Stimulated activated effector memory CD8-positive, alpha-beta T cell treated with anti-CD3 and anti-CD28 coated beads, Interleukin-12 subunit alpha, Interleukin-12 subunit beta, amount 100 ng/mL, for 72 hours (primary cell): ENCODE data around the gene SLC25A20.

Source experiments
- ATAC-seq: fragments of 150-1000 bp; cut with Tn5 transposase; 2 replicates; pipeline ENCODE4 v1.10.0; 2021
- DNase-seq, 2 donors: peaks; one replicate each; pipeline ENCODE4 v3.0.0; 2021 to 2022; ENCODE audit warnings: low spot score in 2 of 2
- H3K27ac Mint-ChIP-seq: one replicate; pipeline ENCODE4 v1.8.0; 2022; ENCODE audit warnings: mild to moderate bottlenecking, mixed read lengths
- H3K36me3 Mint-ChIP-seq: one replicate; pipeline ENCODE4 v1.8.0; 2022; ENCODE audit warnings: mild to moderate bottlenecking, mixed read lengths
- H3K4me1 Mint-ChIP-seq: one replicate; pipeline ENCODE4 v1.8.0; 2022; ENCODE audit warnings: mixed read lengths
- H3K4me3 Mint-ChIP-seq: one replicate; pipeline ENCODE4 v1.8.0; 2022; ENCODE audit warnings: mild to moderate bottlenecking, mixed read lengths
- H3K9me3 Mint-ChIP-seq: one replicate; pipeline ENCODE4 v1.8.0; 2022; ENCODE audit warnings: mixed read lengths

SLC25A20 gene, protein sequence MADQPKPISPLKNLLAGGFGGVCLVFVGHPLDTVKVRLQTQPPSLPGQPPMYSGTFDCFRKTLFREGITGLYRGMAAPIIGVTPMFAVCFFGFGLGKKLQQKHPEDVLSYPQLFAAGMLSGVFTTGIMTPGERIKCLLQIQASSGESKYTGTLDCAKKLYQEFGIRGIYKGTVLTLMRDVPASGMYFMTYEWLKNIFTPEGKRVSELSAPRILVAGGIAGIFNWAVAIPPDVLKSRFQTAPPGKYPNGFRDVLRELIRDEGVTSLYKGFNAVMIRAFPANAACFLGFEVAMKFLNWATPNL

DNA sequence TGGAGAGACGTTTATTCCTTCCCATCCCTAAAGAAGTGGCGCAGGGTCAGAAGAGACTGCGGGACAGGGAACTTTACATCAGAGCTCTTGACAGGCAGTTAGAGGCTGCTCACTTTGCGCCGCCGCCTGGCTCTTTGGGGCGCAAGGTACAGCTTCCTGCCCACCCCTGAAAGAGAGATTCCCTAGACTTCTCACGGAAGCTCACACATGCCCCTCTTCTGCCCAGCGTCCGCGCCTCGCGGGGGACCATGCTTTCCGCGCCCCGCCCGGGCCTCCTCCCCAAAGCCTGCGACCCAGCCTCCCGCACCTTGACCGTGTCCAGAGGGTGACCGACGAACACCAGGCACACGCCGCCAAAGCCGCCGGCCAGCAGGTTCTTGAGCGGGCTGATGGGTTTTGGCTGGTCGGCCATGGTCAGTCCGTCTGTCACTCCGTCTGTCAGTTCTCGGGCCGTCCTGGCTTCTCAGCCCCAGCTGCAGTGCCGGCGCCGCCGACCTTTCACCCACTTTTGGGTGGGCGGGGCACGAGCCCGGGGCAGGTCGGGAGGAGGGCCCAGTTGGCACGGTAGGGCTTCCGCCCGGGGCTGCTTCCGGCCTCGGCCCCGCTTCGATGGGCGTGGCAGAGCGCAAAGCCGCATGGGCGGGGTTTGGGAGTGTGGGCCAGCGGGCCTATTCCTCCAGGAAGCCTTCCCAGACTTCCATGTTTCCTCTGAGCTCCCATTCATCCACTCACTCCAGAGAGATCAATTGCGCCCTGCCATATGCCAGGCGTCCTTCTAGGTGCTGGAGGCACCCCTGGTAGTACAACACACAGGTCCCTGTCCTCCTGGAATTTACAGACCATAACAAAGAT is at the start of gene SLC25A20:
Gene SLC25A20 (minus strand): TSS at position 500 of the 852 bp plus-strand sequence. CDS start 88 bp downstream, at position 412.
- Mint-ChIP-seq H3K4me3 (peak within 1 kb of the TSS; percentile 92), H3K36me3 (peaks cover 6% of the 10 kb centered on the region), H3K27ac (peak within 1 kb of the TSS; percentile 98), H3K9me3 (no peaks in the 10 kb centered on the region), H3K4me1 (peaks cover 38% of the 10 kb centered on the region)
- DNase-seq (peak; percentile 88 to 96), ATAC-seq (peak; percentile 98)

DNA sequence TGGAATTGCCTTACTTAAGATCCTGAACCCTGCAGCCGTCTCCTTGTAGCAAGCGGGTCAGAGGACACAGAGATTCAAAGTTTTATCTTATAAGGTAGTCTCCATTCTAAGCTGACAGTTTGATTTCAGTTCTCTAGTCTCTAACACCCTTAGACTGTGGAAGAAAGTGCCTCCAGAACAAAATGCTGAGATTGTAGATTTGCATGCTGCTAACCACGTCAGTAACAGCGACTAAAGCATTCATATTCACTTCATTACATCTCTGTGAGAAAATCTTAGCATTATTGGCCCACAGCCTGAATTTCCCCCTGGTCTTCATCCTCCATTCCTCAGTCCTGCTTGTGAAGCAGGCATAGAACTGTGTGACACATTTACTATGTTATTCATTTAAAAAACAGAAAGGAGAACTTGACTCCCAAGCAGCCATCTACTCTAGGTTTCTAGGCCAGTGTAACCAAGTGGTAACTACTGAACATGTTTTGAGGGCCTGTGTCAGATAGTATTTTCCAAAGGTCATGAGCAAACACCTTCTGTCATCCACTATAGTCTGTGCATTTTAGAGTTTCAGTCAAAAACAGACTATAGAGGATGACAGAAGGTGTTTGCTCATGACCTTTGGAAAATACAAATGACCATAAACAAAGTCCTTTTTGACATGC is 47.3 kb upstream of the SLC25A20 start:
- DNase-seq (no peak), ATAC-seq (peak; percentile 61)
- Mint-ChIP-seq H3K36me3 (peaks cover 69% of the 10 kb centered on the region), H3K4me3 (peak overlapping the region; percentile 47), H3K27ac (peak overlapping the region; percentile 92), H3K9me3 (no peaks in the 10 kb centered on the region), H3K4me1 (peaks cover 34% of the 10 kb centered on the region)

DNA sequence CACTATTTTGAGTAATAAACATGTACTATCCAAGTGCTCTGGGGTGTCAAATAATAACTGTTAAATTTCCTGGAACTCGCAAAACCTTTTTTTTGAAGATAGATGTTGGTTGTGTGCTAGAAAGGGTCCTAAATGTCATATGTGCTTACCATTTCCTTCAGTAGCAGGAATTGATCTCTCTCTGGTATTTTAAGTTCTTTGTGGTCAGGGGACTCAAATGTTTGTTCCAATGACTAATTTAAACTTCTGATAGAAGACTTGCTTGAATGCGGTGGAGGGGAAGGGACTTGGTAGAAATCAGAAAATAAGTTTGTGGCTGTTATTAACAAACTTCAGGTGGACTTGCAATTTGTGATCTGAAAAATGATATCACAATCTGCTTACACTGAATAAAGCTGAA is 46.8 kb upstream of the SLC25A20 start:
- H3K36me3 Mint-ChIP-seq = peaks cover 69% of the 10 kb centered on the region
- peaks cover 34% of the 10 kb centered on the region for H3K4me1 Mint-ChIP-seq
- ATAC-seq = peak; percentile 75
- peak overlapping the region; percentile 92 for H3K27ac Mint-ChIP-seq
- peak overlapping the region; percentile 47 for H3K4me3 Mint-ChIP-seq
- no peaks in the 10 kb centered on the region for H3K9me3 Mint-ChIP-seq
- no peak for DNase-seq

DNA sequence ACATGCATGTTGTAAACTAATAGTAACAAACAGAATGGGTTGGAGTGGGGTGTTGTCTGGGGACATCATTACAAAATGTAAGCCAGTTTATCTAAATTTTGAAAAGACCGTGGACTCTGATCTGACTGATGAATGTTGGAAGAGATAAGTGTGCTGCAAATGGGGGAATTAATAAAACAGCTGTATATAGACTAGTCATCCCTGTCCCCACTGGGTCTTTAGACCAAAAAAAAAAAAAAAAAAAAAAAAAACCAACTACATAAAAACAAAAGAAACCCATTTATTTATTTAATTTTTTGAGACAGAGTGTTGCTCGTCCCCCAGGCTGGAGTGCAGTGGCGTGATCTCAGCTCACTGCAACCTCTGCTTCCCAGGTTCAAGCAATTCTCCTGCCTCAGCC is 40.0 kb upstream of the SLC25A20 start:
- DNase-seq = no peak
- no peak for ATAC-seq
- Mint-ChIP-seq H3K4me3 (no peak overlapping the region), H3K36me3 (peaks cover 96% of the 10 kb centered on the region), H3K27ac (peak overlapping the region; percentile 63), H3K4me1 (peaks cover 26% of the 10 kb centered on the region), H3K9me3 (no peaks in the 10 kb centered on the region)

DNA sequence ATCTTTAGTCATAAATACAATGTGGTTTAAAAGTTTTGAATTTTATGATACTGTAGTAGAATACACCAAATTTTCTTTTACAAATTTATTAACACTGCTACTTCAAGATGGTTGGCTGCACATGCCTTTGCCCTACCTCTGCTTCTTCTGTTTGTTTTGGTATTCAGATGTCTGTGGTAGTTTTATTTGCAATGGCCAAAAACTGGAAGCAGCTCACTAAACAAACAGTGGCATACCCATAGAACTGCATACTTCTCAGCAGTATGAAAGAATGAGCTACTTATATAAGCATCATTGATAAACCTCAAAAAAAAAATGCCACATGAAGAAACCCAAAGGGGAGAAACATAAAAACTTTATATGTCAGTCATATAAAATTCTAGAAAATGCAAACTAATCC is 39.5 kb upstream of the SLC25A20 start:
- ATAC-seq = no peak
- Mint-ChIP-seq H3K4me3 (no peak overlapping the region), H3K27ac (peak overlapping the region; percentile 63), H3K9me3 (no peaks in the 10 kb centered on the region), H3K4me1 (peaks cover 22% of the 10 kb centered on the region), H3K36me3 (peaks cover 97% of the 10 kb centered on the region)
- DNase-seq = no peak

DNA sequence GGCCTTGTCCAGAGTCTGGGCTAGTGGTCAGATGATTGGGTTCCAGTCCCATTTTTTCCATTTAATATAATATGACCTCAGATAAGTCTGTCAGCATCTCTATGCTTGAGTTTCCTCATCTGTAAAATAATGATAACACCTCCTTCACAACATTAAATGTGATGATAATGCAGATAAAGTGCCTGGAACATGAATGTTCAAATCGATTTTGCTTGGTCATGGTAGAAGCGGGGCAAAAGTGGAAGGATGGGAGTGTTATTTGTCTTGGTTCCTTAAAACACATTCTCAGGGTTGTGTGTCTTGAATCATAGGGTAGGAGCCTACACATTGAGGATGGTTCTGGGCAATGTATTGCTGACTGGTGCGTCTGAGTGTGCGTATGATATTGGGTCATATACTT is 36.8 kb upstream of the SLC25A20 start:
- Mint-ChIP-seq H3K27ac (no peak overlapping the region), H3K4me1 (peaks cover 38% of the 10 kb centered on the region)

DNA sequence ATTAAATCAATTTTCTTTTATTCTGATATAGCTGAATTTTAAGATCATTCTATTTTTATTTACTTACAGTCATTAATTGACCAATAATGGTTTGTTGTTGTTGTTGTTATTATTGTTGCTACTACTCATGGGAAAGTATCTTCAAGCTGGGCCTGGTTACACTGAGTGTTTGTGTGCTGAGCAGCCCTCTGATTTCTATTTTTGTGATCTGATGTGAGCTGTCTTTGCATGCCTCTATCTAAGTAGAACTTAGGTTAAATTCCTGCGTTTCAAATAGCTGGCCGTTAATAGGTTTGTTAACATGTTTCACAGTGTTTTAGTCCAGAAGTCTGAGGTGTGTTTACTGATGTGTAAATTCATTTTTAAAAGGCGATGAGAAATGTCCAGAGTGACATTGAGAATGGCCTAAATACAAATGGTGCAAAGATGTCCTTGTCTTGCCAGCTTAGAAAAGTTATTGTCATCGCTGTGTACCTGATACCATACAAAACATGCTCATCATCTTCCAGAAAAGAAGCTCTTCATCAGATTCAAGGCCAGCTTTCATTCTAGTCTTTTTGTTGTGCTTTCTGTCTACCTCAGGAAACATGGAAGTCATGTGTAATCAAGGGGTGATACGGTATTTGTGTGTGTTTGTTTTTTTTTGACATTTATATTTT is 35.8 kb upstream of the SLC25A20 start:
- peaks cover 44% of the 10 kb centered on the region for H3K4me1 Mint-ChIP-seq
- no peak overlapping the region for H3K27ac Mint-ChIP-seq
- peaks cover 97% of the 10 kb centered on the region for H3K36me3 Mint-ChIP-seq
- no peak for ATAC-seq
- no peak for DNase-seq
- H3K9me3 Mint-ChIP-seq = no peaks in the 10 kb centered on the region
- no peak overlapping the region for H3K4me3 Mint-ChIP-seq

More for the DNA sequence above, 36.8 kb upstream of the SLC25A20 start:
- no peak overlapping the region for H3K4me3 Mint-ChIP-seq
- H3K9me3 Mint-ChIP-seq = no peaks in the 10 kb centered on the region
- H3K36me3 Mint-ChIP-seq = peaks cover 97% of the 10 kb centered on the region
- no peak for ATAC-seq
- no peak for DNase-seq

DNA sequence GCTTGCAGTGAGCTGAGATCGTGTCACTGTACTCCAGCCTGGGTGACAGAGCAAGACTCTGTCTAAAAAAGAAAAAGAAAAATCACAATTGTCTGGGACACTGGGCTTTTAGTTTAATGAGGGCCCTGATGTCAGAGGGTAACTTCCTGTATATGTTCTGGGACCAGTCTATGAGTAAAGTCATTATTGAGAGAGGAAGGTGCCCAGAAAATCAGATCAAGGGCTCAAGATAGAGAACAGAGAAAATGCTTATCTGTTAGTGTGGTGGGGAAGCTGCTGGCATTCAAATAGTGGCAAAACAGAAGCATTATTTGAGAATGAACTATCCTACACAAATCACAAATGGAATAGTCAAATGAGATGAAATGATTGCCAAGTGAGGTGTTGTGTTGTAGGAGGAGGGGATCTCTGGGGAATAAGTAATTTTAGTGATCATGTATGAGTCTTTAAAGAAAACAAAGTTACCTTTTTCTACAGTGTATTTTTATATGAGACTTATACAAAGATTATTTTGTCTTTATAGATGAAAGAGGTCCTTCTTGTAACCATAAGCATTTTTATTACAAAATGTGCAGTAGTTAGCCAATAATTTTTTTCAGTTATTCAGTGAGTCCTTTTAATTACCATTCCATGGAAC is 33.4 kb upstream of the SLC25A20 start:
- peaks cover 100% of the 10 kb centered on the region for H3K36me3 Mint-ChIP-seq
- H3K27ac Mint-ChIP-seq = peak overlapping the region; percentile 82
- no peak for DNase-seq
- H3K4me3 Mint-ChIP-seq = peak overlapping the region; percentile 43
- H3K9me3 Mint-ChIP-seq = no peaks in the 10 kb centered on the region
- peak; percentile 47 for ATAC-seq
- peaks cover 55% of the 10 kb centered on the region for H3K4me1 Mint-ChIP-seq

DNA sequence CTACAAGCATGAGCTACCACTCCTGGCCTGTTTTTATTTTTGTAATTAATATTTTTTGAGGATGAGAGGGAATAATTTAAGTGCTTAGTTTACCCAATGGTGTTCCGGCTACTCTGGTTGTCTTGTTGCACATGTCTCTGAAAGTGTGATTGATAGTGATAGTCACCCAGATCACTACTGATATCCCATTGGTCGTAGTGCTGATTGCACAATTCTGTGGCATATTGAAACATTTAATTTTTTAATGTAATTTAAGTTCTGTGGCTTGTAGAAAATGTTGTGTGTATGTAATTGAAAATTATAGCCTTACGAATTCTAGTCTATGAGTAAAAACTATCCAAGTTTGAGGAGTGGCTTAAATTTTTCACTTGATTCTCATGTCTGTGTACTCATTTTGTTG is 31.9 kb upstream of the SLC25A20 start:
- Mint-ChIP-seq H3K27ac (no peak overlapping the region), H3K9me3 (no peaks in the 10 kb centered on the region), H3K4me1 (peaks cover 65% of the 10 kb centered on the region), H3K4me3 (peak overlapping the region; percentile 43), H3K36me3 (peaks cover 100% of the 10 kb centered on the region)
- no peak for DNase-seq
- ATAC-seq = no peak

DNA sequence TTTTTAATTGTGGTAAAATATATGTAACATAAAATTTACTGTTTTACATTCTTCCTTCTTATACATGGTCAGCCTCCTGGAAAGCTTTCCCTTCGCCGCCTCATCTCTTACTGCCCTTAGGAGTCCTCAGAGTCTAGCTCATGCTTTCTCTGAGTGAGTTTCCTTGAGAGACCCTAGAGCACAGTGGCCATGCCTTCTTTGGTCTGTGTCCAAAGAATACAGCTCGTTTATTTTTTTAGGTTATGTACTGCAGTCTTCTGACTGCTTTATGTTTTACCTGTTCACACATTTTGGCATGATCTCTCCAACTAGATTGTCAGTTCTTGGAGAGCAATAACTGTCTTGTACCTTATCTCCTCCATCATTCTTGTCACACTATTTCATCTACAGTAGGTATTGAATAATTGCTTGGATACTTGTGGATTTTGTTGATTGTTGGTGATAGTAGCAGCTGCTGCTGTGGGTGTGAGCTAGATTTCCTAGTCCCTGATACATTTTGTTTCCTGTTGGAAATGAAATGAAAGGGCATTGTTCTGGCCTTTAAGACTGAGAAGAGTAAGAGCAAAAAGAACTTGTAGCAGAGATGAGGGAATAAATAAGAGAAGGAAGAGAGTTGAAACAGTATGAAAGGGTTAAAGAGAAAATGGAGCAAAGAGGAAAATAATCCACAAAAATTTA is 30.8 kb upstream of the SLC25A20 start:
- peaks cover 65% of the 10 kb centered on the region for H3K4me1 Mint-ChIP-seq
- ATAC-seq (no peak), DNase-seq (no peak)
- H3K27ac Mint-ChIP-seq = peak overlapping the region; percentile 63
- peaks cover 100% of the 10 kb centered on the region for H3K36me3 Mint-ChIP-seq
- no peaks in the 10 kb centered on the region for H3K9me3 Mint-ChIP-seq
- H3K4me3 Mint-ChIP-seq = peak overlapping the region; percentile 63

DNA sequence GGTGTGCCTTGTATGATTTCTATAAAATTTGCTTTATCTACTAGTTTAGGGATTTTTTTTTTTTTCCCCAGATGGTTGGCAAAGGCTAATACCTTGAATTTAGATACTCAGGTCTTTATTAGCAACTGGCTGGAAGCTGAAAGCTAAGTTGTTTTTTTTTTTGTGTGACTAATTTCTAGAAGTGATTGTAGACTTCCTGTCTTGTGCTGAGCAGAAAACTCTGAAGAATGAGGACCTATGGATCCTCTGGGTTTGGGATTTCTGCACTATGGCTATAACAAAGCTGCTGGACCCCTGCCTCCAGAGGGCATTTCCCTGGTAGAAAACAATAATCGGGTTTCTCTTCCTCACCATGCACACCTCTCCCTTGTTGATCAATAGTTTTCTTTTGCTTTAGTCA is 30.0 kb upstream of the SLC25A20 start:
- DNase-seq = no peak
- Mint-ChIP-seq H3K36me3 (peaks cover 100% of the 10 kb centered on the region), H3K27ac (peak overlapping the region; percentile 63), H3K9me3 (no peaks in the 10 kb centered on the region), H3K4me1 (peaks cover 65% of the 10 kb centered on the region), H3K4me3 (peak overlapping the region; percentile 63)
- peak; percentile 47 for ATAC-seq

DNA sequence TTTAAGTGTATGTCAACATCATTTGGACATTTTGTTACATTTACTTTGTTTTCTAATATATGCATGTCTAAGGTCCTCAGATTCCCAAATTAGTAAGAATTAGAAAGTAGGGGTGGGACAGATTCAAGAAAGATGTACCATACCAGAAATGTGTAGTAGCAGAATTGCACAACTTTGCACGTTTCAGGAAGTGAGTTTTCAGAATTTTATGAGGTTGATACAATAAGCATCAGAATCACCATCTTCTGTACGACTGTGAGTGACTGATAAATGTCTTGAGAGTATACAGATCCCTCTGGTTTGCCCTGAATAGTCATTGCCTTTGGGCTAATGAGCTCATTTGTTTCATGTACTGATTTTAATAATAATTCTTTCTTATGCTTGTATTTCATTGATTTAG is 29.2 kb upstream of the SLC25A20 start:
- DNase-seq (no peak), ATAC-seq (peak; percentile 92)
- Mint-ChIP-seq H3K36me3 (peaks cover 100% of the 10 kb centered on the region), H3K4me3 (peak overlapping the region; percentile 63), H3K4me1 (peaks cover 64% of the 10 kb centered on the region), H3K9me3 (no peaks in the 10 kb centered on the region), H3K27ac (peak overlapping the region; percentile 63)

DNA sequence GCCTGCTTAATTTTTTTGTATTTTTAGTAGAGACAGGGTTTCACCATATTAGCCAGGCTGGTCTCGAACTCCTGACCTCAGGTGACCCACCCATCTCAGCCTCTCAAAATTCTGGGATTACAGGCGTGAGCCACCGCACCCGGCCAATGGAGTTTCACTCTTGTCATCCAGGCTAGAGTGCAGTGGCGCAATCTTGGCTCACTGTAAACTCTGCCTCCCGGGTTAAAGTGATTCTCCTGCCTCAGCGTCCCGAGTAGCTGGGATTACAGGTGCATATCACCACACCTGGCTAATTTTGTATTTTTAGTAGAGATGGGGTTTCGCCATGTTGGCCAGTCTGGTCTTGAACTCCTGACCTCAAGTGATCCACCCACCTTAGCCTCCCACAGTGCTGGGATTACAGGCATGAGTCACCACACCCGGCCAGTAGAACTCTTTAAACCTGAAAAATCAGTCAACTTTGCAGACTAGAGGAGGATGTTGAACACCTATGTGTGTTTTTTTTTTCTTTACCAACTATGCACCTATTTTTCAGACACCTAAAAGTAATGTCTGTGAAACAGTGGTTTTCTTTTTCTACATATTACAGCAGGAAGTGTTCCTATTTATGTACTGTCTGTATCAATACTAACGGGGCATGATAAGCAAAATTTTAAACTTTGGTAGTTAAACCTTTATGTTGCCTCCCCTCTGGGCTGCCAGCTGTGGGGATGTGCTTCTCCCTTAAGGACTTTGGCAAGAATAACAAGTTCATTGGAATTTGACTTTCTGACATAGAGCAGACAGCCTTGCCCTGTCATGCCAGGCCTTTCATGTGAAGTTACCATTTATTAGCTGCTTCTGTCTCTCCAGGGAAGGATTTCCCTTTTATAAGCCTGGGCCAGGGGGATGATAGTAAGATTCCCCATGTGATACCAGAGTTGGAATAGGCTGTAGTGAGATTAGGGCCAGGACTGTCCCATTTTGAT is 28.0 kb upstream of the SLC25A20 start:
- Mint-ChIP-seq H3K4me1 (peaks cover 58% of the 10 kb centered on the region), H3K36me3 (peaks cover 100% of the 10 kb centered on the region), H3K27ac (peak overlapping the region; percentile 63), H3K9me3 (no peaks in the 10 kb centered on the region), H3K4me3 (peak overlapping the region; percentile 63)
- no peak for ATAC-seq
- no peak for DNase-seq
